OCI-LY7 (cell line): ENCODE results near the gene BSPRY. TPM values are rescaled to one million over a fixed set of nuclear protein-coding genes. Genes with fewer than 3 reads are reported as not detected.

Experiments used
- BruUV-seq: library from RNA; stranded (reverse); fragments of 400-500 nt; replicated peaks from 2 replicates; lab custom pipeline; 2021; lab: Mats Ljungman, UMichigan
- CTCF ChIA-PET: fragments of 300-600 bp; sonication (Branson Sonifier 250); formaldehyde crosslinking; loops from one replicate; lab custom pipeline; 2022; ENCODE audit warnings: antibody characterized with exemption; ENCODE audit not compliant: unreplicated experiment; lab: Charles Lee
- POLR2A ChIA-PET: fragments of 300-600 bp; sonication (Branson Sonifier 250); formaldehyde crosslinking; loops from one replicate; lab custom pipeline; 2022; ENCODE audit warnings: antibody characterized with exemption; lab: Charles Lee
- DNase-seq: peaks from one replicate; pipeline ENCODE4 v3.0.0-alpha.2; 2015; ENCODE audit warnings: low spot score
- H2AFZ ChIP-seq: fragments of 200-600 bp; sonication (generic), shearing (Covaris generic); 2 replicates; pipeline ENCODE4 v1.6.1; 2014; ENCODE audit warnings: mild to moderate bottlenecking, antibody characterized with exemption, low read length, moderate library complexity
- H3K27ac ChIP-seq: fragments of 200-600 bp; sonication (generic); 2 replicates; pipeline ENCODE4 v1.5.1; 2014; ENCODE audit warnings: mixed run types, low read depth, mild to moderate bottlenecking, moderate library complexity, low read length, inconsistent platforms; ENCODE audit not compliant: poor library complexity, severe bottlenecking
- H3K36me3 ChIP-seq: fragments of 200-600 bp; sonication (generic); 2 replicates; pipeline ENCODE4 v1.6.1; 2014; ENCODE audit warnings: mild to moderate bottlenecking, antibody characterized with exemption, low read length, moderate library complexity, mixed read lengths; ENCODE audit not compliant: insufficient read depth
- H3K4me1 ChIP-seq: fragments of 200-600 bp; sonication (generic); 2 replicates; pipeline ENCODE4 v1.5.1; 2014; ENCODE audit warnings: mild to moderate bottlenecking, low read length; ENCODE audit not compliant: insufficient read depth, poor library complexity, severe bottlenecking
- H3K4me2 ChIP-seq: fragments of 200-600 bp; sonication (generic); 2 replicates; pipeline ENCODE4 v1.6.1; 2014; ENCODE audit warnings: mild to moderate bottlenecking, low read length
- H3K4me3 ChIP-seq: fragments of 200-600 bp; sonication (generic); 2 replicates; pipeline ENCODE4 v1.5.1; 2014; ENCODE audit warnings: mild to moderate bottlenecking, low read depth, low read length; ENCODE audit not compliant: poor library complexity, severe bottlenecking
- H3K79me2 ChIP-seq: fragments of 200-600 bp; sonication (generic); 2 replicates; pipeline ENCODE4 v1.6.1; 2016; ENCODE audit warnings: low read depth, mild to moderate bottlenecking, low read length, moderate library complexity, mixed read lengths; ENCODE audit not compliant: insufficient read depth
- H3K9me2 ChIP-seq: fragments of 200-600 bp; sonication (generic); 2 replicates; pipeline ENCODE4 v1.6.1; 2016; ENCODE audit warnings: mild to moderate bottlenecking, low read length, mixed read lengths; ENCODE audit not compliant: insufficient read depth
- H3K9me3 ChIP-seq: fragments of 200-600 bp; sonication (generic); 2 replicates; pipeline ENCODE4 v1.6.1; 2014; ENCODE audit warnings: mild to moderate bottlenecking, mixed run types, low read length, mixed read lengths
- H4K20me1 ChIP-seq: fragments of 200-600 bp; sonication (generic); 2 replicates; pipeline ENCODE4 v1.6.1; 2014; ENCODE audit warnings: mild to moderate bottlenecking, antibody characterized with exemption, low read length, moderate library complexity, mixed read lengths; ENCODE audit not compliant: insufficient read depth
- EZH2phosphoT487 ChIP-seq: fragments of 200-600 bp; sonication (generic); IDR thresholded peaks from 2 replicates; pipeline ENCODE4 v1.6.1; 2018; ENCODE audit warnings: low read depth, borderline replicate concordance, mild to moderate bottlenecking, mixed run types, antibody characterized with exemption, low read length, moderate library complexity, mixed read lengths
- intact Hi-C: fragments of 100-400 bp; cut with micrococcal nuclease; formaldehyde crosslinking; loops from one replicate; pipeline ENCODE4 v1.10.0; 2022; ENCODE audit not compliant: unreplicated experiment
- total RNA-seq, 2 experiments: library from RNA; depleted of rRNA in 1 of 2; stranded (reverse); fragments of >200 nt in 1 of 2; shearing (Covaris generic) in 1 of 2; gene quantifications; 2 replicates each; pipeline ENCODE4 v1.2.3, GENCODE V29; 2014 to 2022
- TF ChIP-seq, protein P1 (sequence below): fragments of 200-600 bp; sonication (generic); conservative IDR thresholded peaks from 2 replicates; pipeline ENCODE4 v1.5.1; 2014; ENCODE audit warnings: mild to moderate bottlenecking, antibody characterized with exemption, low read length, moderate library complexity, mixed read lengths

BSPRY gene
- total RNA-seq, 2 experiments from 2014 or later: 0.54 to 0.82 TPM

DNA sequence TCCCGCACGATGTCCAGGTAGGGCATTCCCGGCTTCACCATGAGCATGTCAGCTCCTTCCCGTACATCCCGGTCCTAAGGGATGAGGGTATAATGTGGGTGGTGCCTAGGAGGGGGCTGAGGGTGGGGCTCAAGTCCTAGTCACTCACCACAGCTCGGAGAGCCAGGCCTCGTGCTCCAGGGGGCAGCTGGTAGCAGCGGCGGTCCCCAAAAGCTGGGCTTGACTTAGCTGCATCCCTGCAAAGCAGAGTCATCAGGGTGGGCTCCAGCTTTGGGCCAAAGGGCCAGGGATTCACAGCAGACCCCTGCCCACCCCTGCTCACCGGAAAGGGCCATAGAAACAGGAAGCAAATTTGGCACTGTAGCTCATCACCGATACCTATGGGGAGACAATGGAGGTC, 40.1 kb downstream of the BSPRY start:
- ChIA-PET CTCF (no interaction called here), POLR2A (no interaction called here)
- TF ChIP-seq, protein P1, sequence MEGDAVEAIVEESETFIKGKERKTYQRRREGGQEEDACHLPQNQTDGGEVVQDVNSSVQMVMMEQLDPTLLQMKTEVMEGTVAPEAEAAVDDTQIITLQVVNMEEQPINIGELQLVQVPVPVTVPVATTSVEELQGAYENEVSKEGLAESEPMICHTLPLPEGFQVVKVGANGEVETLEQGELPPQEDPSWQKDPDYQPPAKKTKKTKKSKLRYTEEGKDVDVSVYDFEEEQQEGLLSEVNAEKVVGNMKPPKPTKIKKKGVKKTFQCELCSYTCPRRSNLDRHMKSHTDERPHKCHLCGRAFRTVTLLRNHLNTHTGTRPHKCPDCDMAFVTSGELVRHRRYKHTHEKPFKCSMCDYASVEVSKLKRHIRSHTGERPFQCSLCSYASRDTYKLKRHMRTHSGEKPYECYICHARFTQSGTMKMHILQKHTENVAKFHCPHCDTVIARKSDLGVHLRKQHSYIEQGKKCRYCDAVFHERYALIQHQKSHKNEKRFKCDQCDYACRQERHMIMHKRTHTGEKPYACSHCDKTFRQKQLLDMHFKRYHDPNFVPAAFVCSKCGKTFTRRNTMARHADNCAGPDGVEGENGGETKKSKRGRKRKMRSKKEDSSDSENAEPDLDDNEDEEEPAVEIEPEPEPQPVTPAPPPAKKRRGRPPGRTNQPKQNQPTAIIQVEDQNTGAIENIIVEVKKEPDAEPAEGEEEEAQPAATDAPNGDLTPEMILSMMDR: no peak
- TF ChIP-seq EZH2phosphoT487: no peak
- Histone ChIP-seq H3K79me2 (no peaks in the 10 kb centered on the region), H3K27ac (no peak overlapping the region), H2AFZ (no peak overlapping the region), H4K20me1 (no peaks in the 10 kb centered on the region), H3K36me3 (peaks cover 22% of the 10 kb centered on the region), H3K9me2 (no peaks in the 10 kb centered on the region), H3K4me2 (no peak overlapping the region), H3K4me3 (no peak overlapping the region), H3K9me3 (no peaks in the 10 kb centered on the region), H3K4me1 (no peaks in the 10 kb centered on the region)
- intact Hi-C loops: no loop called here
- DNase-seq: no peak
- BruUV-seq: no TSS peak

DNA sequence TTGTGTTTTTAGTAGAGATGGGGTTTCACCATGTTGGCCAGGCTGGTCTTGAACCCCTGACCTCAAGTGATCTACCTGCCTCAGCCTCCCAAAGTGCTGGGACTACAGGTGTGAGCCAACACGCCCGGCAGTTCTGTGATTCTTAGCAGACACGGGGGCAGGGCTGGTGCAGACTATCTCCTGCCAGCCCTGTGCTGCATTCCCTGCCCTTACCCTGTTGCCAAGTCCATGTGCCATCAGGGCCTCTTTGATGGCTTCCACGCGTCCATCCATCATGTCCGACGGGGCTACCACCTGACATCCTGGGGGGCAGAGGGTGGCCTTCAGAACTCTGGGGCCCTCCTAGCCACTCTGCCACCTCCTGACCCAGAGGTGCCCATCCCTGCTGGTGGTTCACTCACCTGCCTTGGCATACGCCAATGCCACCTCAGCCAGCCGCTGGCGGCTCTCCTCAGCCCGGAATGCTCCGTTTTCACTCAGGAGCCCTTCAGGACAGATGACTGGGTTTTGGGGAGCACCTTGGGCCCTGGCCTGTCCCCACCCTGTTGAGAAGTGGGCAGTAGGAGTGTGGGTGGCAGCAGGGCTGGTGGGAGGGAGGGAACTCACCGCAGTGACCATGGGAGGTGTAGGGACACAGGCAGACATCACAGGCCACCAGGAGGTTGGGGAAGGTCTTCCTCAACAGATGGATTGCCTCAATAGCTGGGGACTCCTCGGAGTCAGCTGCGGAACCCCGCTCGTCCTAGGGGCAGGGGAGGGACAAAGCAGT, 41.0 kb downstream of the BSPRY start:
- Histone ChIP-seq H3K4me1 (no peaks in the 10 kb centered on the region), H3K4me3 (no peak overlapping the region), H3K36me3 (peaks cover 22% of the 10 kb centered on the region), H3K27ac (no peak overlapping the region), H3K9me2 (no peaks in the 10 kb centered on the region), H3K79me2 (no peaks in the 10 kb centered on the region), H2AFZ (no peak overlapping the region), H4K20me1 (no peaks in the 10 kb centered on the region), H3K4me2 (no peak overlapping the region), H3K9me3 (no peaks in the 10 kb centered on the region)
- intact Hi-C loops: no loop called here
- no peak for DNase-seq
- TF ChIP-seq EZH2phosphoT487: no peak
- TF ChIP-seq, protein P1: no peak
- BruUV-seq: no TSS peak
- CTCF ChIA-PET: no interaction called here
- POLR2A ChIA-PET: no interaction called here

DNA sequence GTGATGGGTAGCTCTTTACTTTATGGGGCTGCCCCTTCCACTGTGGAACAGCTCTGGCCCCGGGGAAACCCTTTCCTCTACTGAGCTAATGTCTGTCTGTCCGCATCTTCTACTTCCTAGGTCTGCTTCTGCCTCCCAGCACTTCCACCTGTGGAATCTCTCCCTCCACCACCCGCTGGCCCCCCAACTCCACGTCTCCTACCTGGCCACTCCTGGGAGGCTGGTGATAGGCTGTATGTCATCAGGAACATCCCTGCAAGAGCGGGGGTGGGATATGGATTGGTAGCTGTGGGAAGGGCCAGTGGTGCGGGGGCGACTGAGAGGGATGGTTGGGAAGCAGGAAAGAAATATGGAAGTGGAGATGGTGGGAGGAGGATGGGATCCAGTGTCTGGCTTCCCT, 42.6 kb downstream of the BSPRY start:
- H2AFZ ChIP-seq: no peak overlapping the region
- CTCF ChIA-PET: no interaction called here
- no peaks in the 10 kb centered on the region for H3K9me3 ChIP-seq
- no peaks in the 10 kb centered on the region for H4K20me1 ChIP-seq
- no peaks in the 10 kb centered on the region for H3K9me2 ChIP-seq
- peaks cover 22% of the 10 kb centered on the region for H3K36me3 ChIP-seq
- no peaks in the 10 kb centered on the region for H3K4me1 ChIP-seq
- no peak overlapping the region for H3K4me2 ChIP-seq
- DNase-seq: no peak
- POLR2A ChIA-PET: no interaction called here
- TF ChIP-seq EZH2phosphoT487: no peak
- TF ChIP-seq, protein P1: no peak
- intact Hi-C loops: no loop called here
- BruUV-seq: no TSS peak
- H3K27ac ChIP-seq: no peak overlapping the region
- no peak overlapping the region for H3K4me3 ChIP-seq
- no peaks in the 10 kb centered on the region for H3K79me2 ChIP-seq
